Activated CD8-positive, alpha-beta T cell treated with anti-CD3 and anti-CD28 coated beads, Interleukin-2, amount 10 ng/mL, durations not matched to agents 7 days and 5 days (primary cell): ENCODE measurements around the gene CFAP221. TPM values are rescaled to one million over a fixed set of nuclear protein-coding genes. Genes with fewer than 3 reads are reported as not detected.

Experiments used
- ATAC-seq: fragments of 150-1000 bp; cut with Tn5 transposase; one replicate; pipeline ENCODE4 v1.10.0; 2021; ENCODE audit warnings: moderate library complexity
- CTCF ChIA-PET: fragments of 350-600 bp; sonication (Branson Sonifier 250); formaldehyde crosslinking; loops from one replicate; lab custom pipeline; 2021; ENCODE audit warnings: antibody characterized with exemption; lab: Charles Lee
- POLR2A ChIA-PET: fragments of 350-600 bp; sonication (Branson Sonifier 250); formaldehyde crosslinking; loops from one replicate; lab custom pipeline; 2021; ENCODE audit warnings: antibody characterized with exemption; lab: Charles Lee
- DNase-seq: peaks from one replicate; pipeline ENCODE4 v3.0.0-alpha.2; 2020
- H3K27ac Mint-ChIP-seq: one replicate; pipeline ENCODE4 v1.8.0; 2021; ENCODE audit warnings: mild to moderate bottlenecking, mixed read lengths
- H3K27me3 Mint-ChIP-seq: one replicate; pipeline ENCODE4 v1.8.0; 2021; ENCODE audit warnings: low read depth, mixed read lengths
- H3K36me3 Mint-ChIP-seq: one replicate; pipeline ENCODE4 v1.8.0; 2021; ENCODE audit warnings: low read depth, mixed read lengths
- H3K4me1 Mint-ChIP-seq: one replicate; pipeline ENCODE4 v1.8.0; 2021; ENCODE audit warnings: low read depth, mixed read lengths
- H3K4me3 Mint-ChIP-seq: one replicate; pipeline ENCODE4 v1.8.0; 2021; ENCODE audit warnings: mild to moderate bottlenecking, mixed read lengths
- H3K9me3 Mint-ChIP-seq: one replicate; pipeline ENCODE4 v1.8.0; 2022; ENCODE audit warnings: mixed read lengths; ENCODE audit not compliant: insufficient read depth
- total RNA-seq, 2 experiments: library from RNA; stranded (reverse); gene quantifications; one replicate each; pipeline ENCODE4 v1.2.3, GENCODE V29; 2021

Gene CFAP221
- total RNA-seq: not detected

- Mint-ChIP-seq H3K27me3 (peaks cover 32% of the 10 kb centered on the region), H3K4me3 (peak within 1 kb of the TSS; percentile 35), H3K4me1 (peaks cover 3% of the 10 kb centered on the region), H3K9me3 (no peaks in the 10 kb centered on the region), H3K36me3 (peaks cover 2% of the 10 kb centered on the region), H3K27ac (no peak within 1 kb of the TSS)
- ATAC-seq (peak; percentile 87), DNase-seq (peak; percentile 58)
- ChIA-PET POLR2A (no interaction called here), CTCF (no interaction called here)
Observed at GRCh38 chr2:119544075-119544938, at the start of gene CFAP221. Gene CFAP221 (plus strand): TSS chr2:119544449. CDS start chr2:119546132, 1,683 bp downstream.

- ATAC-seq (no peak), DNase-seq (no peak)
- Mint-ChIP-seq H3K9me3 (peaks cover 21% of the 10 kb centered on the region), H3K4me3 (no peak overlapping the region), H3K27ac (no peak overlapping the region), H3K36me3 (no peaks in the 10 kb centered on the region), H3K27me3 (peaks cover 13% of the 10 kb centered on the region), H3K4me1 (no peaks in the 10 kb centered on the region)
- CTCF ChIA-PET: interaction anchor here (2.5 kb wide), 1 partner anchor 19 kb away, joined by 7 read pairs; no protein-coding TSS in a partner anchor
- POLR2A ChIA-PET: no interaction called here
Observed at GRCh38 chr2:119495948-119496347, 48.3 kb upstream of the CFAP221 start.

GRCh38 chr2:119496682-119497081 is 47.6 kb upstream of the CFAP221 start:
- H3K4me1 Mint-ChIP-seq: no peaks in the 10 kb centered on the region
- H3K36me3 Mint-ChIP-seq: no peaks in the 10 kb centered on the region
- H3K4me3 Mint-ChIP-seq: no peak overlapping the region
- H3K27ac Mint-ChIP-seq: no peak overlapping the region
- no peak for DNase-seq
- peaks cover 13% of the 10 kb centered on the region for H3K27me3 Mint-ChIP-seq
- ATAC-seq: no peak
- ChIA-PET CTCF (interaction anchor here (2.5 kb wide), 1 partner anchor 20 kb away, joined by 7 read pairs; no protein-coding TSS in a partner anchor), POLR2A (no interaction called here)
- peaks cover 26% of the 10 kb centered on the region for H3K9me3 Mint-ChIP-seq

DNA sequence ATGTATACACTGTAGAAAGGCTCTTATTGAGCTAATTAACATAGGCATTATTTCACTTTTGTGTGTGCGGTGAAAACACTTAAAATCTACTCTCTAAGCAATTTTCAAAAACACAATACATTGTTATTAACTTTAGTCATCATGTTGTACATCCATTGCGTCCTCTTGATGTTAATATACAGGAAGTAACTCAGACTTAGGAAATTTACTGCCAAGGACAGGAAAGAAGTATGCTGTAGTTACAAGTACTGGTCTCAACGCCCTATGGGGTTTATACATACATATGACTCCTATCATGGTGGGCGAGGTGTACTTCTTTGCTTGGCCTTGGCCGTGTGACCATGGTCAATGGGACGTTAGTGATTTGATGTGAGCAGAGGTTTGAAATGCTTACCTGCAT is 35.5 kb upstream of the CFAP221 start:
- Mint-ChIP-seq H3K36me3 (no peaks in the 10 kb centered on the region), H3K9me3 (no peaks in the 10 kb centered on the region), H3K27me3 (peaks cover 5% of the 10 kb centered on the region), H3K4me3 (no peak overlapping the region), H3K27ac (no peak overlapping the region), H3K4me1 (no peaks in the 10 kb centered on the region)
- DNase-seq (no peak), ATAC-seq (no peak)
- ChIA-PET CTCF (interaction anchor here (0.7 kb wide), 1 partner anchor 10 kb away, joined by 3 read pairs; no protein-coding TSS in a partner anchor), POLR2A (no interaction called here)

GRCh38 chr2:119511989-119512388 is 32.3 kb upstream of the CFAP221 start:
- CTCF ChIA-PET: no interaction called here
- ATAC-seq: no peak

DNA sequence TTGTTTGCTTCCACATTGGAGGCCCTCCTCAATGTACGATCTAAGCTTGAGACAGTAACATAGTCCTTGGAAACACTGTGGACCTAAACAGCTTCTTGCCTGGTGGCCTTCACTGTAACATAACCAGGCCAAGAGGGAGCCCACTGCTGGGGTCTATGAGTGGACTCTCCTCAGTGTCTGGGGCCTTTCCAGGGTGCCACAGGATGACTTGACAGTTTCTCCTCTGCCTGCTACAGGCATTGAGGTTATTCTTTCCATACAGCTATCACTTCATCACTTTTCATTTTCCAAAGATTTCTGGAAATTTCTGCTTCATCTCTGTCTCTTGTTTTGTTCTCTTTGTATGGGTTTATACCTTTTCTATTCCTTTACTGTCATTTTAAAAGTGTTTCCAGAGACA is 31.3 kb upstream of the CFAP221 start:
- Mint-ChIP-seq H3K27ac (no peak overlapping the region), H3K27me3 (peaks cover 11% of the 10 kb centered on the region), H3K4me1 (no peaks in the 10 kb centered on the region), H3K9me3 (no peaks in the 10 kb centered on the region), H3K4me3 (no peak overlapping the region), H3K36me3 (no peaks in the 10 kb centered on the region)
- DNase-seq (no peak), ATAC-seq (no peak)
- ChIA-PET POLR2A (no interaction called here), CTCF (no interaction called here)

More at GRCh38 chr2:119511989-119512388, 32.3 kb upstream of the CFAP221 start:
- Mint-ChIP-seq H3K9me3 (no peaks in the 10 kb centered on the region), H3K4me1 (no peaks in the 10 kb centered on the region), H3K27me3 (peaks cover 9% of the 10 kb centered on the region), H3K27ac (no peak overlapping the region), H3K36me3 (no peaks in the 10 kb centered on the region), H3K4me3 (no peak overlapping the region)
- DNase-seq: no peak
- POLR2A ChIA-PET: no interaction called here

DNA sequence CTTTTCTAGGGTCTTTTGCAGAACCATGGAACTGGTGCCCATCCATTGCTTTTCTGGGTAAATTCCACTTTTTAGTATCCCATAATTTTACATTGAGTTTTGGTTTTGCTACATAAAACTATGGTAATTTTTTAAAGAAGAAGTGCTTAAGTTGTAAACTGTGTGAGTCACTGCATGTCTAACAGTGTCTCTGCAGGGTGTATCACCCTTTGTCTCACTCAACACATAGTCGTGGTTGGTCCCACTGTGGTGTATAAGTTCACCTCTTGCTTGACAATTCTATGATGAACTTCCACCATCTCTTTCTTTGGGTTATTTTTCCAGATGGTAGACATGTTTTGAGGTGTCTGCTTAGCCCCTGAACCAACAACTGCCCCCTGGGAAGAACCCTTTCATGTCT is 30.4 kb upstream of the CFAP221 start:
- H3K4me1 Mint-ChIP-seq: no peaks in the 10 kb centered on the region
- H3K4me3 Mint-ChIP-seq: no peak overlapping the region
- H3K27ac Mint-ChIP-seq: no peak overlapping the region
- H3K27me3 Mint-ChIP-seq: peaks cover 11% of the 10 kb centered on the region
- ATAC-seq (no peak), DNase-seq (no peak)
- H3K36me3 Mint-ChIP-seq: no peaks in the 10 kb centered on the region
- no peaks in the 10 kb centered on the region for H3K9me3 Mint-ChIP-seq
- ChIA-PET POLR2A (no interaction called here), CTCF (interaction anchor here (0.7 kb wide), 1 partner anchor 61 kb away, joined by 3 read pairs; no protein-coding TSS in a partner anchor)

DNA sequence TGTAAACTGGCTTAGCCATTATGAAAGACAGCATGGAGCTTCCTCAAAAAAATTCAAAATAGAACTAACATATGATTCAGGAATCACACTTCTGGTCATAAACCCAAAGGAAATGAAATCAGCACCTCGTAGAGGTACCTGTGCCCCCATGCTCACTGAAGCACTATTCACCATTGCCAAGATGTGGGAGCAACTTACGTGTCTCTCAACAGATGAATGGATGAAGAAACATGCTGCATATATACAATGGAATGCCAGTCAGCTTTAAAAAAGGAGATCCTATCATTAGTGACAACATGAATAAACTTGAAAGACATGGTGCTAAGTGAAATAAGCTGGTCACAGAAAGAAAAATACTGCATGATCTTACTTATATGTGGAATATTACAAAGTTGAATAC is 28.1 kb upstream of the CFAP221 start:
- DNase-seq (no peak), ATAC-seq (no peak)
- CTCF ChIA-PET: no interaction called here
- no peaks in the 10 kb centered on the region for H3K9me3 Mint-ChIP-seq
- H3K4me3 Mint-ChIP-seq: no peak overlapping the region
- H3K27me3 Mint-ChIP-seq: peaks cover 11% of the 10 kb centered on the region
- no peaks in the 10 kb centered on the region for H3K4me1 Mint-ChIP-seq
- no peak overlapping the region for H3K27ac Mint-ChIP-seq
- H3K36me3 Mint-ChIP-seq: no peaks in the 10 kb centered on the region
- POLR2A ChIA-PET: no interaction called here

- H3K27me3 Mint-ChIP-seq: peaks cover 13% of the 10 kb centered on the region
- ChIA-PET POLR2A (no interaction called here), CTCF (interaction anchor here (1.1 to 1.3 kb wide), 2 partner anchors 34 to 659 kb away, joined by 3 read pairs; no protein-coding TSS in a partner anchor)
- no peak overlapping the region for H3K4me3 Mint-ChIP-seq
- ATAC-seq: peak; percentile 70
- H3K36me3 Mint-ChIP-seq: no peaks in the 10 kb centered on the region
- H3K4me1 Mint-ChIP-seq: no peaks in the 10 kb centered on the region
- no peaks in the 10 kb centered on the region for H3K9me3 Mint-ChIP-seq
- DNase-seq: peak; percentile 56
- no peak overlapping the region for H3K27ac Mint-ChIP-seq
Observed at GRCh38 chr2:119517433-119517832, 26.8 kb upstream of the CFAP221 start.

DNA sequence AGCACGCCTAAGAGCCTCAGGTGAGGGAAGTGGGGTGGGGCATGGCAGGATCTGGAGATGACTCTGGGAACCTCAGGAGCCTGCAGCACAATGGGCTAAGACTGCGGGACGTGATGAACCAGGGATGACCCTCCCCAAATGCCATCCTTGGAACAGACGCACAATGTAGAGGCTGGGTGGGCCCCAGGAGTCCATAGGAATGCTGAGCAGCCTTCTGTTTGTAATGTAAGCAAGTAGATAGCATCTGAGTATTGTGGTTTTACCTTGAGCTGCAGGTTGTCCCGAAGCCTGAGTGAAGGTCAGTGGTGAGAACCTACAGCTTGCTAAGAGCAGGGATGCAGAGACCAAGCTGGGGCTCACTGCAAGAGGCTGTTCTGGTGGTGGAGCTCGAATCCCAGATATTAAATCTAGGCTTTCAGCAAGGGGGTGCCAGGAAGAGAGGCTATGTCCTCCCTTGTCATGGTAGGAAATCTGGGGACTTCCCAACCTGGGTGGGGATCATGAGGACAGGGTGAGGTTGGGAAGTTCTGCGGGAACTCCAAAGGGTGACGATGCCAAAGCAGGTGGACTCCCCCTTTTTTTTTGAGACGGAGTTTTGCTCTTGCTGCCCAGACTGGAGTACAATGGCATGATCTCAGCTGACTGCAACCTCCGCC is 25.7 kb upstream of the CFAP221 start:
- DNase-seq: no peak
- Mint-ChIP-seq H3K9me3 (no peaks in the 10 kb centered on the region), H3K4me3 (no peak overlapping the region), H3K27me3 (peaks cover 17% of the 10 kb centered on the region), H3K36me3 (no peaks in the 10 kb centered on the region), H3K27ac (no peak overlapping the region), H3K4me1 (no peaks in the 10 kb centered on the region)
- ChIA-PET CTCF (interaction anchor here (0.6 kb wide), 1 partner anchor 10 kb away, joined by 3 read pairs; no protein-coding TSS in a partner anchor), POLR2A (no interaction called here)
- no peak for ATAC-seq

DNA sequence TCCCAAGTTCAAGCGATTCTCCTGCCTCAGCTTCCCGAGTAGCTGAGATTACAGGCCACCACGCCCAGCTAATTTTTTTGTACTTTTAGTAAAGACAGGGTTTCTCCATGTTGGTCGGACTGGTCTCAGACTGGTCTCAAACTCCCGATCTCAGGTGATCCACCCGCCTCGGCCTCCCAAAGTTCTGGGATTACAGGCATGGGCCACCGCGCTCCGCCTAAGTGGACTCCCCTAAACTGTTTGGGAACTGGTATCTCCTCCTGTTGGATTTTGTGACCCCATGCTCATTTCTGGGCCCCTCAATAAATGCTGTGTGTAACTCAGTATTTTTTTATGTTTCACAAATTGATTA is 25.2 kb upstream of the CFAP221 start:
- Mint-ChIP-seq H3K9me3 (no peaks in the 10 kb centered on the region), H3K36me3 (no peaks in the 10 kb centered on the region), H3K4me1 (no peaks in the 10 kb centered on the region), H3K27me3 (peaks cover 20% of the 10 kb centered on the region), H3K27ac (no peak overlapping the region), H3K4me3 (no peak overlapping the region)
- ATAC-seq (no peak), DNase-seq (no peak)
- ChIA-PET POLR2A (no interaction called here), CTCF (interaction anchor here (0.6 kb wide), 1 partner anchor 11 kb away, joined by 3 read pairs; no protein-coding TSS in a partner anchor)
